Retinal pigment epithelial cell (primary cell): ENCODE results near the gene NDUFA12.
A peak's percentile ranks its signal among the peaks of the same experiment; 100 is the strongest.

ENCODE experiments used
- DNase-seq: peaks from one replicate; pipeline ENCODE4 v3.0.0-alpha.2; 2010; ENCODE audit warnings: low read depth
- H3K4me3 ChIP-seq: 2 replicates; pipeline ENCODE4 v1.5.1; 2011; ENCODE audit warnings: mild to moderate bottlenecking, low read length, control low read depth, moderate library complexity
- CTCF ChIP-seq: conservative IDR thresholded peaks from 2 replicates; pipeline ENCODE4 v1.5.1; 2011; ENCODE audit warnings: low read depth, low read length, control low read depth, inconsistent platforms

NDUFA12 gene

GRCh38 chr12:95003213-95003920 is at the start of gene NDUFA12:
TSS of gene NDUFA12 (minus strand) at chr12:95003697. CDS start at chr12:95003680, 17 bp downstream.
- H3K4me3 ChIP-seq, result peak within 1 kb of the TSS; percentile 98
- DNase-seq, result peak; percentile 85
- TF ChIP-seq CTCF, result no peak

- DNase-seq, result no peak
- H3K4me3 ChIP-seq, result no peak overlapping the region
- no peak for TF ChIP-seq CTCF
These were observed 47.7 kb upstream of the NDUFA12 start for GRCh38 chr12:95051241-95051640.

DNA sequence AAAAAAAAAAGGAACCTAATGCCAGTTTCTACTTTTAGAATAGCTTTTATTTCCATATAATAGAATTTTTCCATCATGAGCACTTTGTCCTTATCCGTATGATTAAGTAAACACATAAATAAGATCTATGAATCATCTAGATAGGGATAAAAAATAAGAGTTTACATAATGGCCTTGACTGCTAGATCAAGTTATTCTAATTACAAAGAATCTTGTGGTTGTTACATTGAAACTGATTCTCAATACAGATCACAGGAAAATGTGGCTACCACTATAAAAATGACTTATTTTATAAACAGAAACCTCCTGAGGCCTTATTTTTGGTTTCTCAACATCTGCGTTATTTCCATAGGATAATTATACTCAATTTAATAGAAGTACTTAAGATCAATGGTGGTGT is 34.4 kb upstream of the NDUFA12 start:
- no peak for DNase-seq
- no peak overlapping the region for H3K4me3 ChIP-seq
- TF ChIP-seq CTCF, result no peak

GRCh38 chr12:95034750-95035149 is 31.3 kb upstream of the NDUFA12 start:
- TF ChIP-seq CTCF, result no peak

GRCh38 chr12:95022477-95022876 is 19.0 kb upstream of the NDUFA12 start:
- TF ChIP-seq CTCF, result no peak
- H3K4me3 ChIP-seq, result no peak overlapping the region
- no peak for DNase-seq

More at GRCh38 chr12:95034750-95035149, 31.3 kb upstream of the NDUFA12 start:
- H3K4me3 ChIP-seq, result no peak overlapping the region
- no peak for DNase-seq

GRCh38 chr12:95017482-95017881 is 14.0 kb upstream of the NDUFA12 start:
- DNase-seq, result no peak
- no peak overlapping the region for H3K4me3 ChIP-seq
- TF ChIP-seq CTCF, result no peak

DNA sequence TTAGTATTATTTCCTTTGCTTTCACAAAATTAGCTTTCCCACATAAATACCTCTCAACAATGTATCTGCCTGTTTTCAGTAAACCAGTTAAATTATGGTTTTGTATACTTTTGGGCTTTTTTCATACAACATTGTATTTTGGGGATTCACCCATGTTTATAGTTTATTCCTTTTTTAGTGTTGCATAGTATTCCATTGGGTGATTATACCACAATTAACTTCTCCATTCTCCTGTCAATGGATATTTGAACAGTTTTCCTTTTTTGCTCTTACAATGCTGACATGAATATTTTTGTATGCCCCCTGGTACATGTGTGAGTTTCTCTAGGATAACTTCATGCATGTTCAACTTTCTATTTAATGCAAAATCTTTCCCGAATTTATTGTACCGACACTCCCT is 12.6 kb upstream of the NDUFA12 start:
- TF ChIP-seq CTCF, result no peak
- no peak for DNase-seq
- no peak overlapping the region for H3K4me3 ChIP-seq
